Skin epidermis (tissue), 12 donors: Measurements from ENCODE around the gene NHS.

Experiments
- H3K27ac ChIP-seq, 21 experiments: fragments of 200-600 bp; sonication (generic) in 11 of 21; one replicate each; pipeline ENCODE4 v1.5.0; 2020; ENCODE audit warnings: mild to moderate bottlenecking in 3 of 21, inconsistent platforms in 2 of 21, moderate library complexity in 2 of 21
- H3K4me3 ChIP-seq, 7 experiments: fragments of 200-600 bp; sonication (generic) in 2 of 7; one replicate each; pipeline ENCODE4 v1.5.0; 2020; ENCODE audit warnings: inconsistent platforms in 2 of 7, mild to moderate bottlenecking in 2 of 7, moderate library complexity in 1 of 7

The NHS gene

GRCh38 chrX:17737710-17737985 lies 362.6 kb downstream of the NHS start:
- peak overlapping the region; percentile 42 to 60 (median 48) for H3K4me3 ChIP-seq
- peak overlapping the region in 19 of 21 experiments; percentile 45 to 89 (median 66) for H3K27ac ChIP-seq

- Histone ChIP-seq H3K27ac (peak overlapping the region in 18 of 21 experiments; percentile 45 to 89 (median 66)), H3K4me3 (peak overlapping the region; percentile 42 to 60 (median 48))
These were observed 363.1 kb downstream of the NHS start for GRCh38 chrX:17737986-17738713.

GRCh38 chrX:17738737-17739535 lies 363.9 kb downstream of the NHS start:
- H3K4me3 ChIP-seq: peak overlapping the region; percentile 42 to 60 (median 48)
- peak overlapping the region in 5 of 21 experiments; percentile 57 to 86 (median 66) for H3K27ac ChIP-seq

GRCh38 chrX:17740137-17741122 lies 365.4 kb downstream of the NHS start:
- Histone ChIP-seq H3K27ac (no peak overlapping the region), H3K4me3 (no peak overlapping the region)

- Histone ChIP-seq H3K27ac (no peak overlapping the region), H3K4me3 (no peak overlapping the region)
These were observed 366.1 kb downstream of the NHS start for GRCh38 chrX:17741123-17741511.

- Histone ChIP-seq H3K4me3 (no peak overlapping the region), H3K27ac (no peak overlapping the region)
These were observed 368.9 kb downstream of the NHS start for GRCh38 chrX:17743913-17744312.

GRCh38 chrX:17744896-17745523 lies 370.0 kb downstream of the NHS start:
- Histone ChIP-seq H3K4me3 (no peak overlapping the region), H3K27ac (no peak overlapping the region)

- no peak overlapping the region for H3K4me3 ChIP-seq
These were observed 372.7 kb downstream of the NHS start for GRCh38 chrX:17747692-17748091.

GRCh38 chrX:17748684-17749083 lies 373.7 kb downstream of the NHS start:
- Histone ChIP-seq H3K4me3 (no peak overlapping the region), H3K27ac (no peak overlapping the region)

More at GRCh38 chrX:17747692-17748091, 372.7 kb downstream of the NHS start:
- no peak overlapping the region for H3K27ac ChIP-seq

- no peak overlapping the region for H3K27ac ChIP-seq
- H3K4me3 ChIP-seq: no peak overlapping the region
These were observed 375.4 kb downstream of the NHS start for GRCh38 chrX:17750436-17750835.

GRCh38 chrX:17758382-17758781 lies 383.4 kb downstream of the NHS start:
- H3K27ac ChIP-seq: no peak overlapping the region
- H3K4me3 ChIP-seq: no peak overlapping the region

GRCh38 chrX:17759990-17760389 lies 385.0 kb downstream of the NHS start:
- H3K4me3 ChIP-seq: no peak overlapping the region
- no peak overlapping the region for H3K27ac ChIP-seq

GRCh38 chrX:17767734-17768133 lies 392.7 kb downstream of the NHS start:
- H3K27ac ChIP-seq: no peak overlapping the region

GRCh38 chrX:17768997-17769396 lies 394.0 kb downstream of the NHS start:
- H3K27ac ChIP-seq: no peak overlapping the region
- H3K4me3 ChIP-seq: no peak overlapping the region

More at GRCh38 chrX:17767734-17768133, 392.7 kb downstream of the NHS start:
- H3K4me3 ChIP-seq: no peak overlapping the region

GRCh38 chrX:17769701-17770269 lies 394.8 kb downstream of the NHS start:
- Histone ChIP-seq H3K27ac (no peak overlapping the region), H3K4me3 (no peak overlapping the region)

- no peak overlapping the region for H3K27ac ChIP-seq
- no peak overlapping the region for H3K4me3 ChIP-seq
These were observed 398.3 kb downstream of the NHS start for GRCh38 chrX:17773221-17773876.

GRCh38 chrX:17774053-17774452 lies 399.1 kb downstream of the NHS start:
- H3K27ac ChIP-seq: no peak overlapping the region
- H3K4me3 ChIP-seq: no peak overlapping the region

- no peak overlapping the region for H3K27ac ChIP-seq
These were observed 404.0 kb downstream of the NHS start for GRCh38 chrX:17778997-17779396.

GRCh38 chrX:17779434-17779833 lies 404.4 kb downstream of the NHS start:
- no peak overlapping the region for H3K27ac ChIP-seq
- no peak overlapping the region for H3K4me3 ChIP-seq

More at GRCh38 chrX:17778997-17779396, 404.0 kb downstream of the NHS start:
- H3K4me3 ChIP-seq: no peak overlapping the region
